Measurements from ENCODE around the gene TEAD2.

TEAD2 gene

GRCh38 chr19:49342291-49342721, 19.9 kb downstream of the TEAD2 start:
- Histone ChIP-seq H3K4me1 (ENCODE audit: control insufficient read depth, low read length) (peaks cover 48% of the 10 kb centered on the region), H3K9me3 (ENCODE audit: control insufficient read depth, insufficient read depth, low read length) (no peaks in the 10 kb centered on the region), H3K79me2 (ENCODE audit: control insufficient read depth, low read length) (peaks cover 22% of the 10 kb centered on the region), H4K20me1 (ENCODE audit: control insufficient read depth, insufficient read depth, low read depth, low read length) (peaks cover 11% of the 10 kb centered on the region; the same call in 1 of the 2 replicates), H3K27ac (ENCODE audit: low read depth, low read length) (no peak overlapping the region), H3K9me2 (replicated peaks; ENCODE audit: control insufficient read depth, low read length) (no peaks in the 10 kb centered on the region), H3K4me2 (ENCODE audit: low read length) (no peak overlapping the region), H3K36me3 (ENCODE audit: control insufficient read depth, low read length) (peaks cover 36% of the 10 kb centered on the region), H3K27me3 (ENCODE audit: control insufficient read depth, low read length) (no peaks in the 10 kb centered on the region), H3F3A (ENCODE audit: control insufficient read depth, insufficient read depth) (peaks cover 27% of the 10 kb centered on the region), H3K4me3 (ENCODE audit: low read length) (no peak overlapping the region)
- no peak for TF ChIP-seq EZH2phosphoT487 (IDR thresholded peaks at IDR 0.05; ENCODE audit: borderline replicate concordance, low read length)
- TF ChIP-seq CTCF (IDR thresholded peaks at IDR 0.05; ENCODE audit: low read depth, low read length, poor library complexity, severe bottlenecking), result no peak

GRCh38 chr19:49340865-49341718, 21.1 kb downstream of the TEAD2 start:
- Histone ChIP-seq H3K4me1 (ENCODE audit: control insufficient read depth, low read length) (peaks cover 58% of the 10 kb centered on the region), H4K20me1 (ENCODE audit: control insufficient read depth, insufficient read depth, low read depth, low read length) (peaks cover 11% of the 10 kb centered on the region; the same call in 1 of the 2 replicates), H3K27me3 (ENCODE audit: control insufficient read depth, low read length) (no peaks in the 10 kb centered on the region), H3K79me2 (ENCODE audit: control insufficient read depth, low read length) (peaks cover 35% of the 10 kb centered on the region), H3K27ac (ENCODE audit: low read depth, low read length) (peak overlapping the region; percentile 88), H3K4me3 (ENCODE audit: low read length) (peak overlapping the region; percentile 60), H3K4me2 (ENCODE audit: low read length) (peak overlapping the region; percentile 99), H3K9me3 (ENCODE audit: control insufficient read depth, insufficient read depth, low read length) (no peaks in the 10 kb centered on the region), H3K36me3 (ENCODE audit: control insufficient read depth, low read length) (peaks cover 48% of the 10 kb centered on the region), H3K9me2 (replicated peaks; ENCODE audit: control insufficient read depth, low read length) (no peaks in the 10 kb centered on the region), H3F3A (ENCODE audit: control insufficient read depth, insufficient read depth) (peaks cover 39% of the 10 kb centered on the region)
- TF ChIP-seq CTCF (IDR thresholded peaks at IDR 0.05; ENCODE audit: low read depth, low read length, poor library complexity, severe bottlenecking), result no peak
- no peak for TF ChIP-seq EZH2phosphoT487 (IDR thresholded peaks at IDR 0.05; ENCODE audit: borderline replicate concordance, low read length)

GRCh38 chr19:49340069-49340864, 21.9 kb downstream of the TEAD2 start:
- Histone ChIP-seq H3K27me3 (ENCODE audit: control insufficient read depth, low read length) (no peaks in the 10 kb centered on the region), H3K79me2 (ENCODE audit: control insufficient read depth, low read length) (peaks cover 43% of the 10 kb centered on the region), H3K27ac (ENCODE audit: low read depth, low read length) (peak overlapping the region; percentile 88), H3K4me1 (ENCODE audit: control insufficient read depth, low read length) (peaks cover 58% of the 10 kb centered on the region), H3K4me3 (ENCODE audit: low read length) (peak overlapping the region; percentile 85), H3K4me2 (ENCODE audit: low read length) (peak overlapping the region; percentile 99), H4K20me1 (ENCODE audit: control insufficient read depth, insufficient read depth, low read depth, low read length) (peaks cover 11% of the 10 kb centered on the region; the same call in 1 of the 2 replicates), H3K36me3 (ENCODE audit: control insufficient read depth, low read length) (peaks cover 56% of the 10 kb centered on the region), H3F3A (ENCODE audit: control insufficient read depth, insufficient read depth) (peaks cover 47% of the 10 kb centered on the region), H3K9me3 (ENCODE audit: control insufficient read depth, insufficient read depth, low read length) (no peaks in the 10 kb centered on the region), H3K9me2 (replicated peaks; ENCODE audit: control insufficient read depth, low read length) (no peaks in the 10 kb centered on the region)
- TF ChIP-seq EZH2phosphoT487 (IDR thresholded peaks at IDR 0.05; ENCODE audit: borderline replicate concordance, low read length) (no peak), CTCF (IDR thresholded peaks at IDR 0.05; ENCODE audit: low read depth, low read length, poor library complexity, severe bottlenecking) (no peak)

Data from DOHH2 (cell line).